DMS53 treated with DMSO at 0.1 percent for 48 hours (cell line): Measurements from ENCODE around the gene PNMA6F.

Source experiments
- DNase-seq: peaks from one replicate; lab custom pipeline; 2025; ENCODE audit not compliant: unreplicated experiment; lab: John Stamatoyannopoulos, UW

Gene PNMA6F

DNA sequence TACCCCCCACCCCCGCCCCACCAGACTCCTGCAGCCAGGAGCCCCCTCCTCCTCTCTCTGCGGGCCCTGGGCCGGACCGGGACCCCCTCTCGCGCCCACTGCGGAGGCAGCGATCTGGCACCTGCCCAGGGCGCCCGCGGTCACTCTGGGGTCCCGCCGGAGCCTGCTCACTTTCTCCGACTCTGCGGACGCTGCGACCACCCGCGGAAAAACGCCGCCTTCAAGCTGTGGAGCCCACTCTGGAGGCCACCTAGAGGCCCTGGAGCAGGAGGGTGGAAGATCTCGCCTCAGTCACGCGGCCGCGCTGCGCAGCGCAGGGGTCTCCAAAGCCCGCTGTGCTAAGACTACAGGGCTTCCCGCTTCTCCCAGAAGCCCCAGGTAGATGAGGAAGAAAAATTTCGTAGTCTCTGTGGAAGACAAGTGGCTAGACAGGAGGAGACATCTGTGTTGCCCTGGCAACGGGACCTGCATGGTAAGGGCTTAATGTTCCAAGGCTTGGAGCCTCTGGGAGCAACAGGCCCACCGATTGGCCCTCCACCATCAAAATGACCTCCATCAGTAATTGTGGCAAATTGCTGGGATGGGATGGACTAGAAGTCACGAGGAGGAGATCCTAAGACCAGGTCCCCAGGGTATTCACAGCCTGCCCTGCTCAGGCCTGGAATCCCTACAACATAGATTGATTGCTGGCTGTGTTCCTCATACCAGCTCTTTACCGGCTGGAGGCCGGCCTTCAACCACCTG, at the start of gene PNMA6F:
Gene PNMA6F, minus strand, starts transcription at position 387 of the 744 bp plus-strand sequence. CDS start 1,093 bp downstream, outside the sequence.
- DNase-seq = no peak

DNA sequence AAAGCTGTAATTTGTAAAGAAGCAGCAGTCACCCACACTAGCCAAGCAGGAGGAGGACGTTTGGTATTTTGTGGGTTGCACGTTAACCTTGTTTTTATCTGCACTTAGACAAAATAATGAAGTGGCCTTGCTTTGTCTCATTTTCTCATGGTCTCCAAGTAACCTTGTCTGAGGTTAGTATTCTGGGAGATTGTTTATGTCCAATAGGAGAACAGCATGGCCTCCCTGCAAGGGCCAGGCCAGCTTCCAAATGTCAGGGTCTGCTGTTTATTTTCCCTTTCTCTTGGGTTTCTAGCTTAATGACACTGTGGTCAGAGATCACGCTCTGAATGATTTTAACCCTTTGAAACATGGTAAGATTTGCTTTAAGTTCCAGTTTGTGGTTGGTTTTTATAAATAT, 49.7 kb upstream of the PNMA6F start:
- no peak for DNase-seq

DNA sequence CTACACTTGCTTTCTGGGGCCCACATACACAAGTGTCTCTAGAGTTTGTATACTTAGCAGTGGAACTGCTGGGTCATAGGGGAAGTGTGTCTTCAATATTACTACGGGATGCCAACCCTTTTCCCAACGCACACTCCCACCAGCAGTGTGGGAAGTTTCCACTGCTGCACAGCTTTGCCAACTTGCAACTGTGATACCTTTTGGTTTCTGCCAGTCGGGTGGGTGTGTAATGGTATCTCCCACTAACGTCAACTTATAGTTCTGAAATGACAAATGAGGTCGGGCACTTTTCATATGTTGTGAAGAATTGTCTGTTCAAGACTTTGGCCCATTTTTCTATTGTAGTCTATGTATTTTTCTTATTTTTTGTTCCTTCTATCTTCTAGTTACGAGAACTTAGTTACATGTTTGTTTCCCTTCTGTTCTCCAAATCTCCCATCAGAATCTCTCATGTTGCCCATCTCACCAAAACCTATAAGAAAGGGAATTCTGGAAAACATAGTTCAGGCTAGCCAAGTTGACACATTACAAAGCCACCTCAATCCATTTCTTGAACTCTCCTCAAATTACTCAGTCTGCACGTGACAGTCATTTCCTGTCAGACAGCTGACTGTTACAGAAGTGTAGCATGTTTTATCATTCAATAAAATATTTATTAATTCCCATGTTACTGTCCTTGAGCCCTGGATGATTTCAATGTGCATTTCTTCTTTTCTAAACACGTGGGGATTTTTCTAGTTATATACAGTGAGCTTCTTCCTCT, 48.9 kb upstream of the PNMA6F start:
- DNase-seq = no peak

DNA sequence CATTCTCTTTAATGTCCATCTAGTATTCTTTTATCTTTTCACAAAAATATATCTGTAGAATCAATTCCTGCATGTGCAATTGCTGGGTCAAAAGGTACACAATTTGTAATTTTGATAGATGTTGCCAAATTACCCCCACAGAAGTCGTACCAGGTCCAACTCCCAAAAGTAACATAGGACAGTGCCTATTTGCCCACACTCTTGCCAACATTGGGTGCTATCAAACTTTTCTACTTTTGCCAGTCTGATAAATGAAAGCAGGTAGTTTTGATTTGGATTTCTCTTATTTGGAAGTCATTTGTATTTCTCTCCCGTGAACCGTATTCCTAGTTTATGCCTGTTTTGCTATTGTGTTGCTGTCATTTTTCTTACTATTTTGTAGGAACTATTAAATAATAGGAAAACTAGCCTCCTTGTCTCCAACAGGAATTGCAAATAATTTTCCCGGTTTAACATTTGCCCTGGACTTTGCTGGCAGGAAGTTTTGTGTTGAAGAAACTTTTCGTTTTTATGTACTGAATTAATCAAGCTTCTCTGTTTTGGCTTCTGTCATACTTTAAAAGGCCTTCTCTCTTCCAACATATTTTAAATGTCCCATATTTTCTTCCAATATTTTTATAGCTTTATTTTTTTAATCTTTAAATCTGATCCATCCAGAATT, 45.4 kb upstream of the PNMA6F start:
- no peak for DNase-seq

DNA sequence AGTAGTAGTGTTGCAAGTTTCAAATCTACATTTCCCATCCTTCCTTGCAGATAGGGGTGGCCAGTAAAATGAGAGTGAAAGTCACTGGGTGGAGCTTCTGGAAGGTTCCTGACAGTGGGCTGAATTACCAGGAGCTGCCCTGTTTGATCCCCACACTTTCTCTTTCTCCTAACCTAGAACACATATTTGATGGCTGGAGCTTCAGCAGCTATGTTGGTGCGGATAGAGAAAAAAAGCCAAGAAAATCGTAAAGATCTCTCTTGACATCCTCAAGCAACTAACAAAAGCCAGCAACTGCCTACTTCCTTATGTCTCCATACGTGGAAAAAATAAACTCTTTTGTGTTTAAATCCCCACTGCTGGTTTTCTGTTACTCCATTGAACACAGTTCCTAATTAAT, 44.6 kb upstream of the PNMA6F start:
- DNase-seq = no peak

DNA sequence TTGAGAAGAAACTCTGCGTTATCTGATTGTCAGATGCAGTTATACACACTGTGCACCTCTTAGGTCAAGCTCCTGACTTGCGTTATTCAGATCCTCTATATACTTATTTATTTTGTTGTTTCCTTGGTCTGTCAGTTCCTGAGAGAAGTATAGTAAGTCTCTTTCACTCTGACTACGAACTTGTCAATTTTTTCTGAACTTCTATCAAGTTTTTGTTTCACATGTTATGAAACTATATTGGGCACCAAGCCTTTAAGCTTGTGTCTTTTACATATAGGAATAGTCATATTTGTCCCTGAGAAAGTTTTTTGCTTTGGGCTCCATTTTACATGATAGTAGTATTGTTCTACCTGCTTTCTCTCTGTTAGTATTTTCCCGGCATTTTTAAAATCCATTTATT, 44.1 kb upstream of the PNMA6F start:
- DNase-seq = no peak

DNA sequence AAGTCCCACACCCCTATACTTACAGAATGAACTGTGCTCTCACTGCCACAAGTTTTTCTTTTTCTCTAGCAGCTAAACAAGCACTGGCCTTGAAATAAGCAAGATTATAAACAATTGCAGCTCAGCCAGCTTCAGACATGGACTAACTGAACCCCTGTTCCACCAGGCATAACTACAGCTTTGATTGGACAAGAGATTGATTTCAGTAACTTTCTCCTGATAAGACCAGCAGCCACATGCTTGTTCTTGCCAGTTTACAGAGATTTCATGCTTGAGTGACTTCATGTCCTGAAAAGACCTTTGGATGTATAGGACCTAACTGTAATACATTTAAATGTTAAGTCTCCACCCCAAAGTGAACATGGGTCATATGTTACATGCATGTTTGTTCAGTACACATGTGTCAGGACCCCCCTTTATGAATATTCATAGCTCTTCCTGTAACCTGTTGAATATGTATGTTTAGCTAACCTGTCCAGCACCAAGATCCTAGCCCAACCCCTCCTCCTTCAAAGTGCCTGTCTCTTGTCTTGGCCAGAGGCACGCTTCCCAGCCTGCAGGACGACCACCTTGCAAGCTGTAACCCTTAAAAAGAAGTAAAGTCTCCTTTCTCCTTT, 40.3 kb upstream of the PNMA6F start:
- DNase-seq = no peak

DNA sequence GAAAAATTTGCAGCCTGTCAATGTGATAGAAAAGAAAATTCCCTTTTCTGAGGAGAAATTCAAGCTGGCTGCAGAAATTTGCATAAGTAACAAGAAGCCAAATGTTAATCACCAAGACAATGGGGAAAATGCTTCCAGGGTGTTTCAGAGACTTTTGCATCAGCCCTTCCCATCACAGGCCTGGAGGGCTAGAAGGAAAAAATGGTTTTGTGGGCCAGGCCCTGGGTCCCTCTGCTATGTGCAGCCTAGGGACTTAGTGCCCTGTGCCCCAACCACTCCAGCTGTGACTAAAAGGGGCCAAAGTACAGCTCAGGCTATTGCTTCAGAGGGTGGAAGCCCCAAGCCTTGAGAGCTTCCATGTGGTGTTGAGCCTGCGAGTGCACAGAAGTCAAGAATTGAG, 36.3 kb upstream of the PNMA6F start:
- no peak for DNase-seq

DNA sequence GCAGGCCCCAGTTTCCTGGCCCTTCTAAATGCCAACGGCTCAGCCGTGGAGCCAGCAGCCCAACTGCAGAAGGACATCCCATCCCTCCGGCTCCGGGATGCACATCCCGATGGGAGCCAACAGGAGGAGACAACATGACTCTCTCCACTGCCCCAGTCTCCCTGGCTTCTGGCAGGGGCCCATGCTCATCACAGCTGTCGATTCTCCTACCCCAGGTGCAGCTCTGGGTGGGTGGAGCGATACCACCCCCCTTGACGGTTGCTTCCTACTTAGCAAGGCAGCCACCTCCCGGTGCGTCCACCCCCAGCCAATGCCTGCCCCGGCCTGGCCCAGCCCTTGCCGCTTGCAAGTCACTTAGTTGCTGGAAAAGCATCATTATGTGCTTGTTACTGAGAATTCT, 31.8 kb upstream of the PNMA6F start:
- DNase-seq = no peak

DNA sequence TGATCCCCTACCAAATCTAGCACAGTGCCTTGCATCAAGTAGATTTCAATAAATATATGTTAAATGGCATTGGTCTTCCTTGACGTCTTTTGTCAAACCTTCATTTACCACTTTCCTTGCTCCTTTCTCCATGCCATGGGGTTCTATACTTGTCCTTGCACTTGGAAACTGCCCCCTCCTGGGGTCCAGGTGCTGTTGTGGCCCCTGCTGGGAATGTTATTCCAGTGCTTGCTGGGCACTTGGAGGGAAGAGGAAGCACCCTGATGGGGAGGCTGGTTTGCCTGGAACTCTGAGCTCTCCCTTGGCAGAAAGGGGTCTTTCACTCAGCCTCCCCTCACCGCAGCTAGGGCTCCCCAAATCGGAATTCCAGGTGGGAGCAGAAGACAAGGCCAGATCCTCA, 31.3 kb upstream of the PNMA6F start:
- no peak for DNase-seq

DNA sequence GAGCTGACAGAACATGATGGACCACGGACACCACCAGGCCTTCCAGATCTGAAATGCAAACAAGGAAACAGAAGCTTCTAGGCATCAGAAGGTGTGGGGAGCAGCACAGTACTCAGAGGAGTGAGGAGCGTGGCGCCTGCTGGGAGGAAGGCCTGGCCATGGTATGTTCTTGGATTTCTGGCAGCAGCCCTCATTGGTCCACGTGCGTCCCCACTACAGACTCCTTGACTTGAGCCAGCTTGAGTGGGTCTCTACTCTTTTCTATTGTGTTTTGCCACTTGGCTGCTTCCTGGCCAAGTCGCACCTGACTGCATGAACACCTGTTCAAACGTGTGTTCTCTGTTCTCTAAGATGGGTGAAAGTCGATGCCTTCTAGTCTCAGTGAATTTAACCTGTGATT, 30.4 kb upstream of the PNMA6F start:
- peak; percentile 15 for DNase-seq

DNA sequence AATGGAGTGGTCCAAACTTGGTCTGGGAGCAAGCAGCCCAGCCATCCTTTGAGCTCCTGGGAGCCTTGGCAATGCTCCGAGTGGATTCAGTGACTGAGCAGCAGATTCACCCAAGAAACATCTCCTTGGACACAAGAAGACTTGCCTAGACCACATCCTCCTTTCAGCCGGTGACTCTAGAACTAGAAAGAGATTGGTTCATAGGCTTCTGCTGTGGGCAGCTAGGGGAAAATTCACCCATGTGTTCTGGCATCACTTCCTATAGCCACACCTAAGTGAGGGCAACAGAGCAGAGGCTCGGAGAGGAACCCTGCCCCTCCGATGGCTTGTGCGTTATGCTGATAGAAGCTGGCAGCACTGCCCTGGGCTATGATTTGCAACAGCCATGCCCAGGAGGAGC, 28.4 kb upstream of the PNMA6F start:
- no peak for DNase-seq

DNA sequence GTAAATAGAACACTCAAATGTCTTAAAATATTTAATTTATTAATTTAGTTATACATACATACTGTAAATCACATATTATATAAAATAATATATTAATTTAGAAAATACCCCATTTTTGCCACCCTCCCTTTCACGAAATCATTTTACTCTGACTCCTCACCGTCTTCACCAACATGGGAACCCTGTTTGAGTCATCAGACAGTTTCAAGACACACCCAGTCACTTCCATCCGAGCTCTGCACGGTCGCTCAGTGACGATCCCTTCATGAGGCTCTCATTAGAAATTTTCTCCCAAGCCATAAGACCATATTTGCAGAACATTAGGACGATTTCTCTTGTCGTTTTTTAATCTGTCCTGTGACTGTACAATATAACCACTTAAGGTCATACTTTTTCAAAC, 26.9 kb upstream of the PNMA6F start:
- no peak for DNase-seq

DNA sequence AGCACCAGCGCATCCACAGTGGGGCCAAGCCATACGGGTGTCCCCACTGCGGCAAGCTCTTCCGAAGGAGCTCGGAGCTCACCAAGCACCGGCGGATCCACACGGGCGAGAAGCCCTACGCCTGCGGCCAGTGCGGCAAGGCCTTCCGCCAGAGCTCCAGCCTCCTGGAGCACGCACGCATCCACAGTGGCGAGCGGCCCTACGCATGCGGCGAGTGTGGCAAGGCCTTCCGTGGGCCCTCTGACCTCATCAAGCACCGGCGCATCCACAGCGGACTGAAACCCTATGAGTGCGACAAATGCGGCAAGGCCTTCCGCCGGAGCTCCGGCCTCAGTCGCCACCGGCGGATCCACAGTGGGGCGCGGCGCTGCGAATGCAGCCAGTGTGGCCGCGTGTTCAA, 26.0 kb upstream of the PNMA6F start:
- no peak for DNase-seq

DNA sequence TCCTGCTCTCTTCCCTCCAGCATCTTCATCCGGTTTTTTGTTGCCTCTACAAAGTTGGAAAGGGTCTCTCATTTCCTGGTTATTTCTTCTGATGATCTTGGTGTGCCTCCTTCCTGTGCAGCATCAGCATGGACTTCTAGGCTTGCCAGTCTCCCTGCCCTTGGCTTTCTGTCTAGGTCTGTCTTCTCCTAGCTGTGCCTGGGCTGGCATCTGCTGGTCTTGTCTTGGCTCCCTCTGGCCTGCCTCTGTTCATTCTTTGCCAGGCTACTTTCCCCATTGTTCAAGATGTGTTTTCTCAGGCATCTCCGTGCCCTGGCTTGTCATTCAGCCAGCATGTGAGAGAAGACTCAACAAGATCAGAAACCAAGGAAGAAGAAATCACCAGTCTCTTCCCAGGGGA, 22.1 kb upstream of the PNMA6F start:
- DNase-seq = no peak

DNA sequence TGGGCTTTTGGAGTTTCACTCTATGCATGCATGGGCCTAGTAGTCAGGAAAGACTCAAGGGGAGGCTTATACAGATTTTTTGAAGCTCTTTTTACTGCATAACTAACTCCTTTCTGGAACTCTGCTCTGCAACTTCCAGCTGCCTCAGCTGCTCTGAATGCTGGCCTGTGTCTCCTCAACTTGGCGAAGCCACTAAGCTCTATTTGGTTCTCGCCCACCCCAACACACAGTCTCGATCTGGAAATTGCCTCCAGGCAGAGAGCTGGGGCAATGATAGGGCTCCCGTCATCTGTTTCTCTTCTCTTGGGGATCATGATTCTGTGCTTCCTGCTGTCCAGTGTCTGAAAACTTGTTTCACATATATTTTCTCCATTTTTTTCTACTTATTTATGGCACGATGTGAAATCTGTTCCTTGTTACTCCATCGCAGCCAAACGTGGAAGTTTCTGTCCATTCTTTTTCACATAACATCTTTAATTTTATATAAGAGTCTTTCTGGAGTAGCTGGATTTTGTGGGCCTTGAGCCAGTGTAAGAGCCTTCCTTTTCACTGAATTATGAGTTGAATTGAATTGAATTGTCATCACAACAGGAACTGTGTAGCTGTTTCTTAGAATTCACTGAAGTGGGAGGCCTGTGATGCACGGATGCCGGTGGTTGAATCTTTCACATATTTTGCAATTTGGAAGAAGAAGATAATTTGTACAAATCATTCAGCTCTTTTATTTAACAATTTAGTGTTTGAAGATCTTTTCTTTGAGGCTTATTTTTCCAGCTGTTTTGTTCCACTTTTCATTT, 21.4 kb upstream of the PNMA6F start:
- DNase-seq = no peak

DNA sequence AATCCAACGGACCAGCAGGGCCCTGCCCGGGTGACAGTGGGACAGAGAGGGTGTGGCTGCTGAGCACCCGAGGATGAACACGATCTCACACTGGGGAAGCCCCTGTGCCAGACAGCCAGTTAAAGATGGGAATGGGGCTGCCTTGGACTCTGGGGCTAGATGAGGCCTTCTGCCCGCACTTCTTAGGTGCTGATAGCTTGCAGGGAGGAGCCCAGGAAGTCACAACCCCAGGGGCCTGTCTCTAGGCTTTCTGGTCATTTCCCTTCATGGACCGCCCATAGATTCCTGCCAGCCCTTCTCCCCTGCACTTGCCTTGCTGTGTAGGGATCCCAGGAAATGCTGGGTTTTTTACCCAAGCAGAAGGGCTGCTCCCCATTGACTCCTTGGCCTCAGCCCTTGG, 18.5 kb upstream of the PNMA6F start:
- no peak for DNase-seq

DNA sequence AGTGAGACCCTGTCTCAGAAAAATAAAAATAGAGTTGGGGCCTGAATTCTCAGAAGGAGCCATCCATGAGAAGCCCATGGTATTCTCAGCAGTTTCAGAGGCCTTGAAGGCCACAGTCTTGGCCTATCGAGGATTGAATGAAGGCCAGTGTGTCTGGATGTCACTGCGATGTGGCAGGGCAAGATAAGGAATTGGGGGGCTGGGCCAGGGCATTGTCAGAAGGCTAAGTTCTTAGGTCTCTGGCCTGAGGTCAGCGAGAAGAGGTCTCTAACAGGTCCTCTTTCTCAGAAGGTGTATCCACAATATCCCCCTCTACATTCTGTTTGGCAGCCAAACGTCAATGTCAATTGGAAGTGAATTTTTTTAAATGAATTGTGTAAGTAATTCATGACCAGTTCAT, 18.1 kb upstream of the PNMA6F start:
- no peak for DNase-seq

DNA sequence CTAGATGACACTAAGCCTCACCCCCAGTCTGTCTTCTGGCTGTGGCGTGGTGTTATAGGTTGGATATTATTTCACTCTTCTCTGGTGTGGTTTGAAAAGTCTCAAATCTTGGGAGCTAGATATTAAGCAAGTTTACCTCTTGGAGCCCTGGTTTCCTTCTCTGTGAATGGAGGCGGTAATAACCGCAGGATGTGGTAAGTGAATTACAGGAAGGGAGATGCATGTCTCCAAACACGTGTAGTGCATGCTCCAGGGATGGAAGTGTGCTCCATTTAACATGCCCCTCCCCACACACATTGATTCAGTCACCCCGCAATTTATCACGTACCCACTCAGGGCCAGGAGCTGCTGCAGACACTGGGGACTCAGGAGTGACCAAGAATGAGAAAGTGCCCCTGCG, 17.3 kb upstream of the PNMA6F start:
- no peak for DNase-seq

DNA sequence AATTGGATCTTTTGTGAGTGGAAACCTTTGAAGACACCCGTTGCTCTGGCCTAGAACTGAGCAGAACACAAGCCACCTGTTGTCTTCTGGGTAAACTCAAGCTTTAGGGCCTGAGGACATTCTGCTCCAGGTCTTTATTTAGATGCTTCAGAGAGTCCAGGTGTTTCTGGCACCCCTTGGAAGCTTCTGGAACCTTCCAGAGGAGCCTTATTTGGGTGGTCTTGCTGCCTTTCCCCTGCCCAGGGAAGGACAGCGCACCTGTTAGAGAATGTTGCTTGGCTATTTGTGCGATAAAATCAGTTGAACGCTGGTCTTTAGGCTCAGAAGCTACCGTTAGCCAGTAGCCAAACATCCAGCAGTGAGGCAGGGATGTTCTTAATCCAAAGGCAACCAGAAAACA, 15.4 kb upstream of the PNMA6F start:
- no peak for DNase-seq
